ENCODE results near the gene PIRT.
"Not testable (repeated sequence)": the region's sequence is repeated elsewhere in the genome, so short reads cannot be mapped to it uniquely, and the experiment has no call there.

The PIRT gene

GRCh38 chr17:10837921-10838320, at the start of gene PIRT:
PIRT (minus strand) TSS chr17:10838087; CDS start chr17:10825645, 12,442 bp downstream.
- no peak for DNase-seq

- DNase-seq: no peak
Observed at GRCh38 chr17:10881959-10882358, 44.1 kb upstream of the PIRT start.

- DNase-seq: no peak
Observed at GRCh38 chr17:10879190-10879836, 41.4 kb upstream of the PIRT start.

- no peak for DNase-seq
Observed at GRCh38 chr17:10875984-10876555, 38.2 kb upstream of the PIRT start.

GRCh38 chr17:10875430-10875851, 37.6 kb upstream of the PIRT start:
- no peak for DNase-seq

GRCh38 chr17:10871914-10872313, 34.0 kb upstream of the PIRT start:
- no peak for DNase-seq

- DNase-seq: no peak
Observed at GRCh38 chr17:10870336-10871050, 32.6 kb upstream of the PIRT start.

GRCh38 chr17:10868744-10869143, 30.9 kb upstream of the PIRT start:
- DNase-seq: not testable (repeated sequence)

GRCh38 chr17:10859051-10859450, 21.2 kb upstream of the PIRT start:
- no peak for DNase-seq

GRCh38 chr17:10857976-10858375, 20.1 kb upstream of the PIRT start:
- no peak for DNase-seq

- DNase-seq: not testable (repeated sequence)
Observed at GRCh38 chr17:10846636-10847035, 8.7 kb upstream of the PIRT start.

GRCh38 chr17:10845388-10845751, 7.5 kb upstream of the PIRT start:
- no peak for DNase-seq

GRCh38 chr17:10844621-10845387, 6.9 kb upstream of the PIRT start:
- peak; percentile 26 for DNase-seq

GRCh38 chr17:10843811-10844210, 5.9 kb upstream of the PIRT start:
- DNase-seq: no peak

GRCh38 chr17:10842658-10843057, 4.8 kb upstream of the PIRT start:
- DNase-seq: no peak

GRCh38 chr17:10838682-10839081, 795 bp upstream of the PIRT start:
- no peak for DNase-seq

GRCh38 chr17:10836966-10837590, 809 bp downstream of the PIRT start:
- DNase-seq: no peak

GRCh38 chr17:10836145-10836544, 1.7 kb downstream of the PIRT start:
- no peak for DNase-seq

- no peak for DNase-seq
Observed at GRCh38 chr17:10831696-10832095, 6.2 kb downstream of the PIRT start.

- no peak for DNase-seq
Observed at GRCh38 chr17:10827898-10828552, 9.9 kb downstream of the PIRT start.

GRCh38 chr17:10824874-10825273, 13.0 kb downstream of the PIRT start:
- DNase-seq: no peak

GRCh38 chr17:10821770-10822169, 16.1 kb downstream of the PIRT start:
- DNase-seq: no peak

GRCh38 chr17:10821054-10821453, 16.8 kb downstream of the PIRT start:
- no peak for DNase-seq
